Activated effector memory CD4-positive, alpha-beta T cell treated with anti-CD3 and anti-CD28 coated beads, Interleukin-2, amount 50 U/mL, for 16 hours (primary cell): Measurements from ENCODE around the gene ZDHHC24.
A peak's percentile ranks its signal among the peaks of the same experiment; 100 is the strongest.
"Not testable (repeated sequence)": the region's sequence is repeated elsewhere in the genome, so short reads cannot be mapped to it uniquely, and the experiment has no call there.

ENCODE experiments used
- DNase-seq: peaks from one replicate; pipeline ENCODE4 v3.0.0-alpha.2; 2020

ZDHHC24 gene

GRCh38 chr11:66564984-66565383 lies 19.1 kb upstream of the ZDHHC24 start:
- no peak for DNase-seq

- no peak for DNase-seq
Observed at GRCh38 chr11:66564538-66564937, 18.7 kb upstream of the ZDHHC24 start.

- no peak for DNase-seq
Observed at GRCh38 chr11:66563832-66564231, 18.0 kb upstream of the ZDHHC24 start.

- no peak for DNase-seq
Observed at GRCh38 chr11:66562907-66563583, 17.2 kb upstream of the ZDHHC24 start.

- DNase-seq = no peak
Observed at GRCh38 chr11:66562275-66562674, 16.4 kb upstream of the ZDHHC24 start.

GRCh38 chr11:66561975-66562248 lies 16.1 kb upstream of the ZDHHC24 start:
- no peak for DNase-seq

GRCh38 chr11:66561178-66561974 lies 15.5 kb upstream of the ZDHHC24 start:
- no peak for DNase-seq

GRCh38 chr11:66559866-66560676 lies 14.2 kb upstream of the ZDHHC24 start:
- no peak for DNase-seq

- DNase-seq = peak; percentile 74
Observed at GRCh38 chr11:66559142-66559865, 13.5 kb upstream of the ZDHHC24 start.

GRCh38 chr11:66557733-66558326 lies 12.0 kb upstream of the ZDHHC24 start:
- no peak for DNase-seq

GRCh38 chr11:66556086-66556485 lies 10.2 kb upstream of the ZDHHC24 start:
- no peak for DNase-seq

- no peak for DNase-seq
Observed at GRCh38 chr11:66555416-66555815, 9.6 kb upstream of the ZDHHC24 start.

- DNase-seq = no peak
Observed at GRCh38 chr11:66554602-66555001, 8.8 kb upstream of the ZDHHC24 start.

GRCh38 chr11:66550887-66551286 lies 5.0 kb upstream of the ZDHHC24 start:
- no peak for DNase-seq

GRCh38 chr11:66549696-66550095 lies 3.8 kb upstream of the ZDHHC24 start:
- no peak for DNase-seq

- no peak for DNase-seq
Observed at GRCh38 chr11:66548774-66549630, 3.2 kb upstream of the ZDHHC24 start.

- DNase-seq = no peak
Observed at GRCh38 chr11:66548041-66548440, 2.2 kb upstream of the ZDHHC24 start.

- DNase-seq = no peak
Observed at GRCh38 chr11:66547662-66548009, 1.8 kb upstream of the ZDHHC24 start.

- no peak for DNase-seq
Observed at GRCh38 chr11:66546966-66547661, 1.3 kb upstream of the ZDHHC24 start.

GRCh38 chr11:66546368-66546965 lies 619 bp upstream of the ZDHHC24 start, which contains the start of gene ACTN3:
TSS of gene ACTN3 (plus strand) at chr11:66546903. CDS start at chr11:66546938, 35 bp downstream.
- DNase-seq = peak; percentile 67

GRCh38 chr11:66544952-66545351 lies 896 bp downstream of the ZDHHC24 start:
- not testable (repeated sequence) for DNase-seq
